Activated CD4-positive, alpha-beta T cell treated with anti-CD3 and anti-CD28 coated beads, Interleukin-2, amount 10 ng/mL, durations not matched to agents 24 days and 14 days (primary cell): ENCODE data around the gene LRRC37B. TPM values are rescaled to one million over a fixed set of nuclear protein-coding genes. Genes with fewer than 3 reads are reported as not detected.
"Not testable (repeated sequence)": the region's sequence is repeated elsewhere in the genome, so short reads cannot be mapped to it uniquely, and the experiment has no call there.

Experiments used
- DNase-seq: peaks from one replicate; pipeline ENCODE4 v3.0.0; 2022
- H3K27ac Mint-ChIP-seq: one replicate; pipeline ENCODE4 v1.8.0; 2022; ENCODE audit warnings: mild to moderate bottlenecking, mixed read lengths
- H3K27me3 Mint-ChIP-seq: one replicate; pipeline ENCODE4 v1.8.0; 2022; ENCODE audit warnings: mixed read lengths
- H3K36me3 Mint-ChIP-seq: one replicate; pipeline ENCODE4 v1.8.0; 2022; ENCODE audit warnings: low read depth, mild to moderate bottlenecking, mixed read lengths
- H3K4me1 Mint-ChIP-seq: one replicate; pipeline ENCODE4 v1.8.0; 2021; ENCODE audit warnings: mixed read lengths
- H3K4me3 Mint-ChIP-seq: one replicate; pipeline ENCODE4 v1.8.0; 2022; ENCODE audit warnings: mild to moderate bottlenecking, moderate library complexity, mixed read lengths
- H3K9me3 Mint-ChIP-seq: one replicate; pipeline ENCODE4 v1.8.0; 2021; ENCODE audit warnings: mixed read lengths
- intact Hi-C: fragments of 100-400 bp; cut with micrococcal nuclease; formaldehyde crosslinking; loops from one replicate; pipeline ENCODE4 v1.15.1; 2023
- total RNA-seq: library from RNA; stranded (reverse); gene quantifications from 2 replicates; pipeline ENCODE4 v1.2.3, GENCODE V29; 2022

LRRC37B gene
- total RNA-seq, 1 donor from 2014 or later = 22.1 TPM

DNA sequence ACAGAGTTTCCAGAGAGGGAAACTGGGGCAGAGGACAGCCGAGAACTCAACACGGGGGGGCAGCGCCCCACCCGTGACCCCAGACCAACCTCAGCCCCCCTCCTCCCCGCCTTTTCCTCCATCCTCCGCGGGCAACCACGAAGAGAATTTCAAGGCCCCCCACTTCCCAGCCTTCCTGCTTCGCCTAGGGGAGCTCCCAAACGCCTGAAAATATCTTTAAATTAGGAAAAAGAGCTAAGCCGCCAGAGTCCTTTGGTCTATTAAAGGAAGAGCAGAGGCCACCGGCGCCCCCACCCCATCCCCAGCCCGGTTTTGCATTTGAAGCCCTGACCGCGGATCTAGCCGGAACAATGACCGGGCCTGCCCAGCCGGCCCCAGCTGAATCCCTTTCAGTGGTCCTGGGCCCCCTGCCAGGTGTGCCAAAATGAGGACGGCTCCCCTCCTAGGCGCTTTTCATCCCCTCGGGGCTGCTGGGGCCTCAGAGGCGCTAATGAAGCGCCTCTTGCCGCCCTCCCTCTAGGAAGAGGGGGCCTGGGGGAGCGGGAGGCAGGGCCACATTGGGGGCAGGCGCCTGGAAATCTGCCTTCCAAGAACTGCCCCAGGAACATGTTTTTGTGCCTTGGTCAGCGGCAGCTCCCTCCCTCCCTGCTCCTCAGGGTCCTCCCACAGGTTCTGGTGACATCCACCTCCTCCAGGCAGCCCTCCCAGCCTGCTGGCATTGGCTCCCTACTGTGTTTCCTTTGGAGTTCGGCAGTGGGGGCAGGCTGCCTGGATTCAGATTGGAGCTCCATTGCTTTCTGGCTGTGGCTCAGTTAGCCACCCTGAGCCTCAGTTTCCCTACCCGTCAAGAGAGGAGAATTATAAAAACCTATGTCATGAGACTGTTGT lies 78.0 kb downstream of the LRRC37B start:
- H3K36me3 Mint-ChIP-seq, H3K4me3 Mint-ChIP-seq, H3K4me1 Mint-ChIP-seq, DNase-seq, H3K27me3 Mint-ChIP-seq, intact Hi-C loops, H3K9me3 Mint-ChIP-seq, H3K27ac Mint-ChIP-seq: not testable (repeated sequence)

DNA sequence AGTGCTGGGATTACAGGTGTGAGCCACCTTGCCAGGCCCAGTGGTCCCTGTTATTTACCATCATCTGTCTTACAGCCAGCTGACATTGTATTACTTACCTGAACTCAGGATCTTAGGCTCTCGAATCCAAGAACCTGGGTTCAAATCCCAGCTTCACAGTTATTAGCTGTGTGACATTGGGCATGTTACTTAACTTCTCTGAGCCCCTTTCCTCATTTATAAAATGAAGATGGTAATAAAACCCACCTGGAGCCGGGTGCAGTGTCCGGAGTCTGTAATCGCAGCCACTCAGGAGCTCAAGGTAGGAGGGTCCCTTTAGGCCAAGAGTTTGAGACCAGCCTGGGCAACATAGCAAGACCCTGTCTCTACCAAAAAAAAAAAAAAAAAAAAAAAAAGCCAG lies 79.7 kb downstream of the LRRC37B start:
- intact Hi-C loops, H3K9me3 Mint-ChIP-seq, H3K36me3 Mint-ChIP-seq, H3K4me1 Mint-ChIP-seq, H3K4me3 Mint-ChIP-seq, H3K27ac Mint-ChIP-seq, DNase-seq, H3K27me3 Mint-ChIP-seq: not testable (repeated sequence)

DNA sequence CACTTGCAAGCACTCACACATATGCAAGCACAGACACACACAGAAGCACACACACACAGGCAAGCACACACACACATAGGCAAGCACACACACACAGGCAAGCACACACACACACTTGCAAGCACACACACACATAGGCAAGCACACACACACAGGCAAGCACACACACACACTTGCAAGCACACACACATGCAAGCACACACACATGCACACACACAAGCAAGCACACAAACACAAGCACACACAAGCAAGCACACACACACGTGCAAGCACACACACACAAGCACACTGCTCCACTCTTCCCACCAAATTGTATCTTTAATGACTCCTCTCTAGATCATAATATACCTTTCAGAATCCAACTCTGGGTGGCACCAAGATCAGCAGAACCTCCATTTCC lies 84.9 kb downstream of the LRRC37B start:
- H3K27me3 Mint-ChIP-seq, H3K4me3 Mint-ChIP-seq, H3K36me3 Mint-ChIP-seq, intact Hi-C loops, H3K9me3 Mint-ChIP-seq, H3K4me1 Mint-ChIP-seq, H3K27ac Mint-ChIP-seq, DNase-seq: not testable (repeated sequence)

DNA sequence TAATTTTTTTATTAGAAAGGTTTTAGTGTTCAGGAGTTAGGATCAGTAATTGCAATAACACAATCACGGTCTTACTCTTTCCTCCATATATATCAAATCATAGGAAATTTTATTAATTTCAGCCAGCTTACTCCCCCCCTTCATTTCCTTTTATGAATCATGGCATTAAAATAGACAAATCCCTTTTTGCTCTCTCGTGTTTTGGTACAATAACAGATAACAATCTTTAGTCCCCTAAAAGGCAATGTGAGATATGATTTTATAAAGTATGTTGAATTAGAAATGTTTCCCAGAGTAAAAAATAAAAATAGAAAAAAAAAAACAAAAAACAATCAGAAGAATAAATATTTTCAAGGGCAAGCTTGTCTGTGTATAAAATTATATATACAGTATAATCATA lies 92.5 kb downstream of the LRRC37B start:
- Mint-ChIP-seq H3K4me3 (no peak overlapping the region), H3K27ac (no peak overlapping the region), H3K27me3 (peaks cover 9% of the 10 kb centered on the region), H3K4me1 (peaks cover 16% of the 10 kb centered on the region), H3K9me3 (no peaks in the 10 kb centered on the region), H3K36me3 (no peaks in the 10 kb centered on the region)
- intact Hi-C loops = no loop called here
- DNase-seq = no peak

DNA sequence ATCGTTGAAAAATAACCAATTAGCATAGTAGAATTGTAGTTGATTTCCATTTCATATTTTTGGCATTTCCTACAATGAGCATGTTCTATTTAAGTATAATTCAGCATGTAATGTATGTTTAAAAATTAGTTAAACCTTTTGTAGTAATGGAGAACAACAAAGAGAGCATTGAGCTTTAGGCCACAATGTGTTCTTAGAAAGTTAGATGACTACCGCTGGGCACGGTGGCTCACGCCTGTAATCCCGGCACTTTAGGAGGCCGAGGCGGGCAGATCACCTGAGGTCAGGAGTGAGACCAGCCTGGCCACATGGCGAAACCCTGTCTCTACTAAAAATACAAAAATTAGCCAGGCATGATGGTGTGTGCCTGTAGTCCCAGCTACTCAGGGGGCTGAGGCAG lies 93.1 kb downstream of the LRRC37B start:
- DNase-seq, H3K27me3 Mint-ChIP-seq, intact Hi-C loops, H3K36me3 Mint-ChIP-seq, H3K9me3 Mint-ChIP-seq, H3K4me3 Mint-ChIP-seq, H3K27ac Mint-ChIP-seq: not testable (repeated sequence)
- H3K4me1 Mint-ChIP-seq = peaks cover 18% of the 10 kb centered on the region

GRCh38 chr17:32100971-32101631 lies 93.9 kb downstream of the LRRC37B start:
- no peak for DNase-seq

GRCh38 chr17:32102172-32102571 lies 95.0 kb downstream of the LRRC37B start:
- Mint-ChIP-seq H3K27me3 (peaks cover 8% of the 10 kb centered on the region), H3K4me3 (no peak overlapping the region), H3K27ac (no peak overlapping the region), H3K36me3 (no peaks in the 10 kb centered on the region), H3K4me1 (peaks cover 23% of the 10 kb centered on the region), H3K9me3 (no peaks in the 10 kb centered on the region)
- DNase-seq = no peak
- intact Hi-C loops = no loop called here

More at GRCh38 chr17:32100971-32101631, 93.9 kb downstream of the LRRC37B start:
- Mint-ChIP-seq H3K27ac (no peak overlapping the region), H3K9me3 (no peaks in the 10 kb centered on the region), H3K4me3 (no peak overlapping the region), H3K27me3 (peaks cover 9% of the 10 kb centered on the region), H3K4me1 (peaks cover 19% of the 10 kb centered on the region), H3K36me3 (no peaks in the 10 kb centered on the region)
- intact Hi-C loops = no loop called here

GRCh38 chr17:32102646-32103186 lies 95.5 kb downstream of the LRRC37B start:
- DNase-seq = no peak

More at GRCh38 chr17:32102646-32103186, 95.5 kb downstream of the LRRC37B start:
- Mint-ChIP-seq H3K36me3 (no peaks in the 10 kb centered on the region), H3K27ac (no peak overlapping the region), H3K4me3 (no peak overlapping the region), H3K9me3 (no peaks in the 10 kb centered on the region), H3K27me3 (peaks cover 8% of the 10 kb centered on the region), H3K4me1 (peaks cover 28% of the 10 kb centered on the region)
- intact Hi-C loops = no loop called here

Other genes starting within 250 kb of the LRRC37B start
- gene COPRS, start 148.1 kb upstream of the LRRC37B start, total RNA-seq = 67.9 and 69.4 TPM in 2 replicates
- 156 TPM in 2 replicates for gene UTP6, start 105.7 kb upstream of the LRRC37B start, total RNA-seq
- 81.1 and 82.0 TPM in 2 replicates for gene SUZ12, start 70.4 kb upstream of the LRRC37B start, total RNA-seq
- 26.7 and 27.8 TPM in 2 replicates for gene RHOT1, start 135.1 kb downstream of the LRRC37B start, total RNA-seq